ENCODE measurements around the gene UNC5C. TPM values are rescaled to one million over a fixed set of nuclear protein-coding genes. Genes with fewer than 3 reads are reported as not detected.

Gene UNC5C
- total RNA-seq, 1 experiment from 2014 or later = 0.11 TPM

DNA sequence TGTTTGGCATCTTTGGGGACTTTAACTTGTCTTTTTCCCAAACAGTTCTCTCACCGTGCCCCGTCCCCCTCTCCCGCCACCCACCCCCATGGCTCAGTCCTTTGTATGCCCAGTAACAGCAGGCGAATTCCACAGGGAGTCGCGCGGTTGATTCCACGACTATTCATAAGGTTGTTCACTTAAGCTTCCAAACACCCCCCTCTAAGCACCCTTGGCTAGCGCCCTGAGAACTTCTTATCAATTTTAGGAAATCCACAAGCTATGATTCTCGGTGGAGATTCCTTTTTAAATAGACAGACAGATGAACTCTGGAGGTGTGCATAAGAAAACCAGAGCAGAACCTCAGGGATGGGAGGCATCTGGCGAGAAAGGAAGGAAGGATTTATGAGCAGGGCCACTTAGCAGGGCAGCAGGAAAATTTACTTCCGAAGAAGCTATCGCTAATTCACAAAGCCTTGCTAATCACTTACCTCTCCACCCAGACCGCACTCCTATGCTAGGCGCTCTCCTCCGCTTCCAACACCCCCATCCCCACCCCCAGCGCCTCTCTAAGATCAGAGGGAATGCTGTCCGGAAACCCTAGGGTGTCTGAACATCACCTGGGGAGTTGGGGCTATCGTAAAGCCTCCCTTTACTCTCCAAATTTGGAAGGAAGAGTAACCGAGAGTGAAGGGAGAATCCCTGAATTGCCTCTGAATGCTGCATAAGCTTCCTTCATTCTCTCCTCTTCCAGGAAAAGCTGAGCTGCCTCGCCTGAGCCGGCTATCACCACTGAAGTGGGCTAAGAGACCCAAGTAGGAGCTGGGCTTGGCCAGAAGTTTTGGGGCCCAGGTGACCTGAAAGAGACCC is 1.7 kb downstream of the UNC5C start:
- DNase-seq (ENCODE audit: low read depth) = no peak

GRCh38 chr4:95546221-95546620 is 2.6 kb downstream of the UNC5C start:
- DNase-seq (ENCODE audit: low read depth) = no peak

- no peak for DNase-seq (ENCODE audit: low read depth)
Observed at GRCh38 chr4:95545546-95545945, 3.2 kb downstream of the UNC5C start.

- no peak for DNase-seq (ENCODE audit: low read depth)
Observed at GRCh38 chr4:95544113-95545103, 4.4 kb downstream of the UNC5C start.

DNA sequence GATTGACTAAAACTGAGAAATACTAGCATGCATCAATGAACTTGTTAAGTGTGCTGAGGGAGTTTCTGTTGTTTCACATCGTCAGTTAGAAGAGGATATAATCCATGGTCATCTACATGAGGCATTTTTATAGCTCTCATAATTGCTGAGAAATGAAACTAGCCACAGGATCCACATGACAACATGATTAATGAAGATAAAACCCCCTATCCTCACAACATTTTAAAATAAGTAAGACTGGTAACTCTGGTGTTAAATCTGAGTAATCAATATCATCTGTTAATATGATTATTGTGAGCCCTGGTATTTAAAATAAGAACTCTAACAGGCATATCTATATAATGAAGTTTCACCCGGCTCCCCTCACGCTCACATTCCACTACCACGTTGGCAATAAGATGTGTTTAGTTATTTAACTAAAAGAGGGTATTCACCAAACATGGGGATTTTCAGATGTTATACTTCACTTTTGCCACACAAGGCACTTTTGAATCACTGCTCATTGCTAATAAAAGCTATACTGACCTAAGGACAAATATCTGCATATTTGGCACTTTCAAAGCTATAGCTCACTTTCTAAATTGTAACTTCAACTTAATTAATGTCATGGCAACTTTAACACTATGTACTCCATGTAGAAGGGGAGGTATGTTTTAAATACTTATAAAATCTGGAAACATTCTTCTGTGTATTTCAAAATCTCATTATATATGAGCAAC is 6.7 kb downstream of the UNC5C start:
- no peak for DNase-seq (ENCODE audit: low read depth)

- no peak for DNase-seq (ENCODE audit: low read depth)
Observed at GRCh38 chr4:95541094-95541493, 7.7 kb downstream of the UNC5C start.

DNA sequence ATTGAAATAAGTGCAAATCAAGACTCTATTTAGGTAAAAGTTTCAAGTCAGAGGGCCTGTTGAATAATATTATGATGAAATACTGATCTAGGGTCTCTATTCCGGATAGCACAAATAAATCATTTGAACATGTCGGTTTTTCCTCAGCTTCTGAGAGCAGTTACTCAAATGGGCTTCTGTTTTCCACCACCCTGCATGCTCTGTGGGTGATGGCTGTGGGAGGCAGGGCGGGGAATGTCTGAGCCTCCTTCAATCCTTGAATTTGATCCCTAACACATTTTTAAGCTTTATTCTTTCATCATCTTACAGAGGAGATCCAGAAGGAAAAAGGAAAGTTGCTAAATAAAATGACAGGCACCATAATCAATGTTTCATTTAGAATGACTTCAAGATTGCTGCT is 8.5 kb downstream of the UNC5C start:
- no peak for DNase-seq (ENCODE audit: low read depth)

GRCh38 chr4:95539106-95539505 is 9.7 kb downstream of the UNC5C start:
- DNase-seq (ENCODE audit: low read depth) = no peak

DNA sequence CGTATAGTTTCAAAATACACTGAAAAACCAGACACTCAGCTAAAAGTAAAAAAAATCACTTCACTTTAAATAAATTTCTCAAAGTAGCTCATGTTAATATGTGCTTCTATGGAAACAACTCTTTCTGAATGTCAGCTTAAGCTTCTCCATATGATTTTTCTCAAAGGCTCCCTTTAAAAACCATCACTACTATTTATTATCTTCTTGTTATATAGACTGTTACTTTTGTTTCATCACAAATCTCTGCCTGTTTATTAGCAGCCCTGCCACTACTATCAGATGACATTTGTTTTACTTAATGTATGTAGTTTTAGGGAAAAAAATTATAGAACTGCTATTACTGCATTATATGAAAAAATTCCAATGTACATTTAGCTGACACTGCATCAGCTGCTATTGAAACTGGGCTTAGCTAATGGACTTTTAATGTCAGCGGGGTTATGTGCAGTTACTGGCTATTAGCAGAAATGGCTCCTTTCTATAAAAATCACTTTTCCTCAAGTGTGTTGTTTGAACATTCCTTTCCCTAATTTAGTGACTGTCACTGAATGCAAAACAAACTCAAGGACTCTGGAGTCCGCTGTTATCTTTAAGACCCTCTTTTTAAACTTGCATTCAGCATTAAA is 10.8 kb downstream of the UNC5C start:
- DNase-seq (ENCODE audit: low read depth) = no peak

- no peak for DNase-seq (ENCODE audit: low read depth)
Observed at GRCh38 chr4:95537191-95537590, 11.6 kb downstream of the UNC5C start.

- DNase-seq (ENCODE audit: low read depth) = no peak
Observed at GRCh38 chr4:95536650-95537049, 12.1 kb downstream of the UNC5C start.

GRCh38 chr4:95535180-95535579 is 13.6 kb downstream of the UNC5C start:
- DNase-seq (ENCODE audit: low read depth) = no peak

DNA sequence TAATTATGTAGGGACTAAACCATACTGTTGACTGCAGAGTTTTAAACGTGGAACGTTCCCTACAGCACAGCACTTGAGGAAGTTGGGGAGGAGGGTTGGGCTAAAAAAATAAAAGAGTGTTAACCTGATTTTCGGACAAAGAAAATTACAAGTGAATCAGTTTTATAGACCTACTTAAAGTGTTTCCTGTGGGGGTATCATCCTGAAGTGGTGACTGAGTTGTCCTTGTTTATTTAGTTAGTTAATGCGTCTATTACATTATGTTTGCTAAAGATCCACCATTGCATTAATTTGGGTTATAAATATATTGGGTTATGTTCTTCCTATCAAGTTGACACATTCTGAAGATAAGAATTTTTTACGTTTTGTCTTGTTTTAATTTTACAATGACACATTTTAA is 14.7 kb downstream of the UNC5C start:
- no peak for DNase-seq (ENCODE audit: low read depth)

GRCh38 chr4:95533254-95533653 is 15.5 kb downstream of the UNC5C start:
- DNase-seq (ENCODE audit: low read depth) = no peak

DNA sequence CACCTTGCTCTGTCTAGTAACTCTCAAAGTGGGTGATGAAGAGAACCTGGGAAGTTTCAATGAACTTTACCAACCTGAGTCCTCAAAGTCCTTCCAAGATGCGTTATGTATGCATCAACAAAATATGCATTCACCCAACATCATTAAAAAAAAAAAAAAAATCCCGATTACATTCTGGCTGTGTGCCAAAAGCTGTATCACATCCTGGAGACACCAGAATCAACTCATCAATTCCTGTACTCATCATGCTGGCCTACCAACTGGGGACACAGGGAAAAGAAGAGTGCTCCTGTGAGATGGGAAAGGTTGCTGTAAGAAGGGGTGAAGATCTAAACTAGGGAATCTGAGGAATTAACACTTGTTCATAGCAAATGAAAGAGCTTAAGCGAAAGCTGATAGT is 16.5 kb downstream of the UNC5C start:
- DNase-seq (ENCODE audit: low read depth) = no peak

GRCh38 chr4:95531141-95531540 is 17.6 kb downstream of the UNC5C start:
- no peak for DNase-seq (ENCODE audit: low read depth)

GRCh38 chr4:95529946-95530345 is 18.8 kb downstream of the UNC5C start:
- DNase-seq (ENCODE audit: low read depth) = no peak

GRCh38 chr4:95528388-95528948 is 20.3 kb downstream of the UNC5C start:
- DNase-seq (ENCODE audit: low read depth) = no peak

DNA sequence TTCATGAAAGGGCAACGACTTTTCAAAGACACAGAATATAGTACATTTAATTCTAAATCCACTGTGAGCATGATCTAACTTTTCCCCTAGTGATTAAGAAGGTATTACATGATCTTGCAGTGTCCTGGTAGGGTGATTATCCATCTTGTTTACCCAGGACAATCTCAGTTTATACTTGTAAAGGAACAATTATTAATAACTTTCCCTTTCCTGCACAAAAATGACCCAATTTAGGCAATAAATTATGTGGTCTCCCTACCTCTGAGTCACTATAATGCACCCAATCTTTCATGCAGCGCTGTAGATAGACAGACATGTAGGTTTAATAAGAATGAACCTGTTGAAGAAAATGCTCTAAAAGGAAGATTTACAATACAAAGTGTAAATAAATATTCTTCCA is 22.7 kb downstream of the UNC5C start:
- DNase-seq (ENCODE audit: low read depth) = no peak

GRCh38 chr4:95524729-95525128 is 24.0 kb downstream of the UNC5C start:
- DNase-seq (ENCODE audit: low read depth) = no peak

DNA sequence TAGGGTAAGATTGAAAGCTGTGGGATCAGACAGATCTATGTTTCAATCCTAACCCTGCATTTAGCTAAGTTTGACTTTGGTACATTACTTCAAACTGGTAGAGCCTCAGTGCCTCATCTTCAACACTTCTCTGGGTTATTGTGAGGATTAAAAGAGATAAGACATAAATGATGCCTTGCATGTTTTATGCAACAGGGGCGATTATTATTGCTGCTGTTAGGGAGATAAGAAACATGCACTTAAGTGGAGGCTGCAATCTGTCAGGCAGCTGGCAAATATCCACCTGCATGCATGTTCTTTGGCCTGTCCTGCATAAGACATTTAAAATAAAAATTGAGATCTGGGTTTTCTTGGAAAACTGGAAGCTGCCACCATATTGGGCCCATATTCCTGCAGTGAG is 24.6 kb downstream of the UNC5C start:
- no peak for DNase-seq (ENCODE audit: low read depth)
